ENCODE measurements around the gene DPP8. TPM values are rescaled to one million over a fixed set of nuclear protein-coding genes. Genes with fewer than 3 reads are reported as not detected.

The DPP8 gene
- total RNA-seq, 4 donors from 2014 or later, result 22.2 to 58.3 (median 33.5) TPM

GRCh38 chr15:65413760-65414144, 103.7 kb downstream of the DPP8 start:
- TF ChIP-seq POLR2A (IDR thresholded peaks at IDR 0.05), result no peak
- no peak for TF ChIP-seq POLR2AphosphoS5 (IDR thresholded peaks at IDR 0.05)
- no peak for TF ChIP-seq EP300 (IDR thresholded peaks at IDR 0.05)
- Histone ChIP-seq H3K4me3 (no peak overlapping the region), H3K4me1 (no peaks in the 10 kb centered on the region), H3K27ac (no peak overlapping the region), H3K9me3 (no peaks in the 10 kb centered on the region), H3K27me3 (peaks cover 5% of the 10 kb centered on the region), H3K36me3 (no peaks in the 10 kb centered on the region)
- no peak for DNase-seq (ENCODE audit: low spot score in 2 of 2)
- WGBS, result 96% methylated on average over 6 of the region's 6 CpGs

GRCh38 chr15:65413051-65413759, 104.3 kb downstream of the DPP8 start:
- Histone ChIP-seq H3K9me3 (no peaks in the 10 kb centered on the region), H3K36me3 (no peaks in the 10 kb centered on the region), H3K27ac (no peak overlapping the region), H3K4me1 (no peaks in the 10 kb centered on the region), H3K4me3 (no peak overlapping the region), H3K27me3 (peaks cover 3% of the 10 kb centered on the region)
- DNase-seq (ENCODE audit: low spot score in 2 of 2), result no peak
- TF ChIP-seq POLR2AphosphoS5 (IDR thresholded peaks at IDR 0.05) (no peak), CTCF (IDR thresholded peaks at IDR 0.05) (no peak), EP300 (IDR thresholded peaks at IDR 0.05) (no peak), POLR2A (IDR thresholded peaks at IDR 0.05) (no peak)

GRCh38 chr15:65412556-65412955, 104.9 kb downstream of the DPP8 start:
- Histone ChIP-seq H3K27ac (no peak overlapping the region), H3K36me3 (no peaks in the 10 kb centered on the region), H3K9me3 (no peaks in the 10 kb centered on the region), H3K4me3 (no peak overlapping the region), H3K27me3 (no peaks in the 10 kb centered on the region), H3K4me1 (no peaks in the 10 kb centered on the region)
- no peak for DNase-seq (ENCODE audit: low spot score in 2 of 2)
- TF ChIP-seq POLR2AphosphoS5 (IDR thresholded peaks at IDR 0.05), result no peak
- no peak for TF ChIP-seq EP300 (IDR thresholded peaks at IDR 0.05)
- TF ChIP-seq POLR2A (IDR thresholded peaks at IDR 0.05), result no peak
- no peak for TF ChIP-seq CTCF (IDR thresholded peaks at IDR 0.05)
- WGBS, result 32% methylated on average over 1 of the region's 1 CpG

GRCh38 chr15:65411465-65412071, 105.9 kb downstream of the DPP8 start:
- H3K9me3 ChIP-seq, result no peaks in the 10 kb centered on the region
- DNase-seq (ENCODE audit: low spot score in 2 of 2), result no peak
- no peaks in the 10 kb centered on the region for H3K4me1 ChIP-seq
- H3K27me3 ChIP-seq, result no peaks in the 10 kb centered on the region
- WGBS, result 80% methylated on average over 5 of the region's 5 CpGs
- no peaks in the 10 kb centered on the region for H3K36me3 ChIP-seq
- no peak overlapping the region for H3K27ac ChIP-seq
- TF ChIP-seq EP300 (IDR thresholded peaks at IDR 0.05) (no peak), POLR2AphosphoS5 (IDR thresholded peaks at IDR 0.05) (no peak), POLR2A (IDR thresholded peaks at IDR 0.05) (no peak), CTCF (IDR thresholded peaks at IDR 0.05) (no peak)
- H3K4me3 ChIP-seq, result no peak overlapping the region

- WGBS, result 96% methylated on average over 6 of the region's 10 CpGs
- no peak overlapping the region for H3K27ac ChIP-seq
- no peaks in the 10 kb centered on the region for H3K36me3 ChIP-seq
- H3K9me3 ChIP-seq, result no peaks in the 10 kb centered on the region
- DNase-seq (ENCODE audit: low spot score in 2 of 2), result no peak
- no peaks in the 10 kb centered on the region for H3K27me3 ChIP-seq
- H3K4me3 ChIP-seq, result no peak overlapping the region
- no peak for TF ChIP-seq CTCF (IDR thresholded peaks at IDR 0.05)
- no peak for TF ChIP-seq EP300 (IDR thresholded peaks at IDR 0.05)
- no peak for TF ChIP-seq POLR2A (IDR thresholded peaks at IDR 0.05)
- no peak for TF ChIP-seq POLR2AphosphoS5 (IDR thresholded peaks at IDR 0.05)
- no peaks in the 10 kb centered on the region for H3K4me1 ChIP-seq
Measured at GRCh38 chr15:65410972-65411371, 106.5 kb downstream of the DPP8 start.

Measured in suprapubic skin (tissue), 4 donors.